Hepatocyte (in vitro differentiated cells): ENCODE measurements around the gene PRPF38B. TPM values are rescaled to one million over a fixed set of nuclear protein-coding genes. Genes with fewer than 3 reads are reported as not detected.

ENCODE experiments used
- DNase-seq: peaks from one replicate; pipeline ENCODE4 v3.0.0-alpha.2; 2016; ENCODE audit warnings: low spot score
- H2AFZ ChIP-seq: fragments of 200-600 bp; sonication (generic); 2 replicates; pipeline ENCODE4 v1.6.0; 2016; ENCODE audit warnings: antibody characterized with exemption, mild to moderate bottlenecking
- H3K27ac ChIP-seq: fragments of 200-600 bp; sonication (generic); 2 replicates; pipeline ENCODE4 v1.5.1; 2016; ENCODE audit warnings: mild to moderate bottlenecking
- H3K27me3 ChIP-seq: fragments of 200-600 bp; sonication (generic); 2 replicates; pipeline ENCODE4 v1.6.1; 2016
- H3K36me3 ChIP-seq: fragments of 200-600 bp; sonication (generic); replicated peaks from 2 replicates; pipeline ENCODE4 v1.5.1; 2016; ENCODE audit warnings: low read depth; ENCODE audit not compliant: insufficient read depth
- H3K4me1 ChIP-seq: fragments of 200-600 bp; sonication (generic); 2 replicates; pipeline ENCODE4 v1.5.1; 2016; ENCODE audit warnings: mild to moderate bottlenecking, moderate library complexity; ENCODE audit not compliant: insufficient read depth
- H3K4me2 ChIP-seq: fragments of 200-600 bp; sonication (generic); 2 replicates; pipeline ENCODE4 v1.6.0; 2016
- H3K4me3 ChIP-seq: fragments of 200-600 bp; sonication (generic); 2 replicates; pipeline ENCODE4 v1.5.1; 2016; ENCODE audit warnings: mild to moderate bottlenecking
- H3K79me2 ChIP-seq: fragments of 200-600 bp; sonication (generic); 2 replicates; pipeline ENCODE4 v1.6.0; 2017; ENCODE audit warnings: mild to moderate bottlenecking
- H3K9me2 ChIP-seq: fragments of 200-600 bp; sonication (generic); replicated peaks from 2 replicates; pipeline ENCODE4 v1.6.0; 2017; ENCODE audit warnings: mild to moderate bottlenecking; ENCODE audit not compliant: insufficient read depth
- H3K9me3 ChIP-seq: fragments of 200-600 bp; sonication (generic); 2 replicates; pipeline ENCODE4 v1.5.1; 2016; ENCODE audit warnings: low read depth, mild to moderate bottlenecking
- H4K20me1 ChIP-seq: fragments of 200-600 bp; sonication (generic); 2 replicates; pipeline ENCODE4 v1.6.0; 2016; ENCODE audit warnings: mild to moderate bottlenecking; ENCODE audit not compliant: insufficient read depth, poor library complexity, severe bottlenecking
- EZH2 ChIP-seq: fragments of 200-600 bp; sonication (generic); IDR thresholded peaks from 2 replicates; pipeline ENCODE4 v1.6.1; 2016; ENCODE audit warnings: antibody characterized with exemption, mild to moderate bottlenecking, borderline replicate concordance
- EZH2phosphoT487 ChIP-seq: fragments of 200-600 bp; sonication (generic); IDR thresholded peaks from one replicate; pipeline ENCODE4 v1.6.1; 2018; ENCODE audit warnings: antibody characterized with exemption, mild to moderate bottlenecking, low read depth, moderate library complexity; ENCODE audit not compliant: unreplicated experiment, severe bottlenecking
- WGBS: methylation state at CpG from one replicate; pipeline ENCODE4 v1.1.6; 2016; ENCODE audit warnings: low lambda C conversion rate; ENCODE audit errors: missing lambda C conversion rate; 5-methylcytosine and 5-hydroxymethylcytosine counted together
- polyA plus RNA-seq: library from polyadenylated mRNA; unstranded; fragments of >200 nt; fragmentation: Nextera tagmentation; extraction: Ambion mirVana; gene quantifications from 2 replicates; pipeline ENCODE4 v1.2.1, GENCODE V29; 2016
- total RNA-seq: library from RNA; depleted of rRNA; stranded (reverse); fragments of >200 nt; gene quantifications from 2 replicates; pipeline ENCODE4 v1.2.3, GENCODE V29; 2014
- TF ChIP-seq, protein P1 (sequence below): fragments of 200-600 bp; sonication (generic); IDR thresholded peaks from 2 replicates; pipeline ENCODE4 v1.5.1; 2016; ENCODE audit warnings: antibody characterized with exemption, mild to moderate bottlenecking; ENCODE audit not compliant: poor library complexity

PRPF38B gene
- total and polyA plus RNA-seq, 2 experiments from 2014 or later, result 26.1 to 30.1 TPM

DNA sequence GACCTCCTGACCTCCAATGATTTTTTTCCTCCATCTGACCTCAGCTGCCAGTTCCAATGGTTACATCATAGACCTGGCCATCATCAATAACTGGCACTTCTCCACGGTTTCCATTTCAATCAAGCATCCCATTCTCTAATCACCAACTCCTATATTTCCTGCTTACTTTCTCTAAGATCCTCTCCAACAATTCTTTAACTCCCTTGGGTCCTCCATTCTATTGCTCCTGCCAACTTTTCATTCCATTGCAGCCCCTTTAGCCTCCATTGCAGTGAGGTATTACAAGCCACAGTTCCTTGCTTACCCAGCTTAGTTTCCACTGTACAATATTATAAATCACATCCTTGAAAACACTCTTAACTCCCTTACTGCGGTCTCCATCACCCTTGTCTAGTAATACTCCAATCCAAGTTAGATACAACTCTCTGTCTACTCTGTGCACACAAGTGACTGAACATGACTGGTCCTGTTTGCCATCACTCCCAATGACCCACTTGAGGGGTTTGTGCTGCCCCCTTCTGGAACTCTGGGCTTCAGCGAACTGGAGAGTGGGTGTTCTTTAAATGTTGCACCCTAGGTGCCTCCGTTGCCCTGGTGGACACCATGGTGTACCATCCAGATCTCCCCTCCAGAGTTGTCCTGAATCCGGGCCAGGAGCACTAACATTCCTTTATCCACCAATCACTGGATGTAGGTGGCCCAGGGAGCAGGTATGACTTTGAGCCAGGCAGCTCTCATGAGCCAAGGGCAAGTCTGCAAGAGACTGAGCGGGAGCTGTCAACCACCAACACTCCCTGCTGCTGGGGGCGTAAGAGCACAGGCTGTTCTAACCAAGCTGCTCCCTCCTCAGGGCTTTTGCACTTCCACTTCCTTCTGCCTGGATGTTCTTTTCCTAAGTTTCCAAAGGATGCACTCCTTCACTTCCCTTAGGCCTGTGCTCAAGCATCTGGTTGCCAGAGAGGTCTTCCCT lies 16.9 kb downstream of the PRPF38B start:
- Histone ChIP-seq H3K36me3 (no peaks in the 10 kb centered on the region), H3K4me2 (no peak overlapping the region), H3K9me3 (no peaks in the 10 kb centered on the region), H3K27me3 (no peaks in the 10 kb centered on the region), H4K20me1 (no peaks in the 10 kb centered on the region), H3K79me2 (no peaks in the 10 kb centered on the region), H3K27ac (no peak overlapping the region), H3K9me2 (no peaks in the 10 kb centered on the region), H3K4me3 (no peak overlapping the region), H2AFZ (no peak overlapping the region), H3K4me1 (no peaks in the 10 kb centered on the region)
- DNase-seq, result no peak
- TF ChIP-seq EZH2phosphoT487, result no peak
- TF ChIP-seq EZH2, result no peak
- 71% methylated on average over 7 of the region's 7 CpGs for WGBS

DNA sequence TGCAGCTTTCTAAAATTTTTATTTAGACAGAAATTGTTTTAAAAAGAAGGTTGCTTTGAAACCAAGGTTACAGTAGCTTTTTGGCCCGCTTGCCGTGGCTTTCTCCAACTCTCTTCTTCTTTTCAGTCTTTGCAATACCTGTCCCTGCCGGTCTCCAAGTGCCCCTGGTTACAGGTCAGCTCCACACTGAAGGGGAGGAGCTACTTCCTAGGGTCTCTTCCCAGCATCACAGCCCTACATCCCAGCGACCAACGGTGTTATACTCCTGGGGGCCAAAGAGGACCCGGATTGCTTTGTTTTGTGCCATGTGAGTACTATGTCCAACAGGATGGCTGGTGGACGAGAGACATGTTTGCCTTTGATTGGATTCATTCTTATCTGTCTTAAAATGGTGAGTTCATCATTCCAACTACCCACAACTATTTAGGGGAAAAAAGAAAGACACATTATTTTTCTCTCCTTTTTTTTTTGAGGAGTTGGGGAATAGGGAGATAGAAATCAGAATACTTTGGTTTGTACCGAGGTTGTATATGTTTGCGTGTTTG lies 20.6 kb downstream of the PRPF38B start, which contains the start of gene FNDC7:
TSS of gene FNDC7 (plus strand) at position 303 of the 545 bp plus-strand sequence. CDS start at position 329, 26 bp downstream.
- no peak for DNase-seq
- no peak within 1 kb of the TSS for H2AFZ ChIP-seq
- no peaks in the 10 kb centered on the region for H3K9me2 ChIP-seq
- 46% methylated on average over 9 of the region's 9 CpGs for WGBS
- no peak within 1 kb of the TSS for H3K4me3 ChIP-seq
- no peaks in the 10 kb centered on the region for H3K4me1 ChIP-seq
- no peak within 1 kb of the TSS for H3K4me2 ChIP-seq
- H3K27me3 ChIP-seq, result no peaks in the 10 kb centered on the region
- H4K20me1 ChIP-seq, result no peaks in the 10 kb centered on the region
- TF ChIP-seq, protein P1, sequence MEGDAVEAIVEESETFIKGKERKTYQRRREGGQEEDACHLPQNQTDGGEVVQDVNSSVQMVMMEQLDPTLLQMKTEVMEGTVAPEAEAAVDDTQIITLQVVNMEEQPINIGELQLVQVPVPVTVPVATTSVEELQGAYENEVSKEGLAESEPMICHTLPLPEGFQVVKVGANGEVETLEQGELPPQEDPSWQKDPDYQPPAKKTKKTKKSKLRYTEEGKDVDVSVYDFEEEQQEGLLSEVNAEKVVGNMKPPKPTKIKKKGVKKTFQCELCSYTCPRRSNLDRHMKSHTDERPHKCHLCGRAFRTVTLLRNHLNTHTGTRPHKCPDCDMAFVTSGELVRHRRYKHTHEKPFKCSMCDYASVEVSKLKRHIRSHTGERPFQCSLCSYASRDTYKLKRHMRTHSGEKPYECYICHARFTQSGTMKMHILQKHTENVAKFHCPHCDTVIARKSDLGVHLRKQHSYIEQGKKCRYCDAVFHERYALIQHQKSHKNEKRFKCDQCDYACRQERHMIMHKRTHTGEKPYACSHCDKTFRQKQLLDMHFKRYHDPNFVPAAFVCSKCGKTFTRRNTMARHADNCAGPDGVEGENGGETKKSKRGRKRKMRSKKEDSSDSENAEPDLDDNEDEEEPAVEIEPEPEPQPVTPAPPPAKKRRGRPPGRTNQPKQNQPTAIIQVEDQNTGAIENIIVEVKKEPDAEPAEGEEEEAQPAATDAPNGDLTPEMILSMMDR, result no peak
- no peak for TF ChIP-seq EZH2
- no peak for TF ChIP-seq EZH2phosphoT487
- H3K79me2 ChIP-seq, result no peaks in the 10 kb centered on the region
- no peak within 1 kb of the TSS for H3K27ac ChIP-seq
- H3K9me3 ChIP-seq, result no peaks in the 10 kb centered on the region
- H3K36me3 ChIP-seq, result no peaks in the 10 kb centered on the region

DNA sequence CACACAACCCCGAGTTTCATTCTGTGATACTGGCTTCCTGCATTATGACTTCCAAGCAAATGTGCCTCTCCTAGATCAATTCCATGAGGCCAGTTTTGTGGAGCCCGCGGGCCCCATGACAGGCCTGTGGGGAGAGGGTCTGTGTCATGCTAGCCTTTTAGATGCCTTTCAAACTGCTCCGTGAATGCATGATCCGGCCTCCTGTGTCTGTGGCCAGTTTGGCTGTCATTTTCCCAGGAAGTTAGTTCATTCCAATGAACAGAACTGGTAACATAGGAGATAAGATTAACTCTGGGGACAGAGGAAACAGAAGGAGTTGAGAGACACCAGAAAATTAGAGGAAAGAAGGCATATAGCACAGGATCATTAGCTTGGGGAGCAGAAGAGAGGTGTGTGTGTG lies 23.8 kb downstream of the PRPF38B start:
- WGBS, result 78% methylated on average over 5 of the region's 5 CpGs
- H3K79me2 ChIP-seq, result no peaks in the 10 kb centered on the region
- no peak overlapping the region for H3K4me2 ChIP-seq
- H3K9me3 ChIP-seq, result no peaks in the 10 kb centered on the region
- H3K4me1 ChIP-seq, result no peaks in the 10 kb centered on the region
- no peak overlapping the region for H2AFZ ChIP-seq
- H3K4me3 ChIP-seq, result no peak overlapping the region
- no peaks in the 10 kb centered on the region for H3K27me3 ChIP-seq
- H3K27ac ChIP-seq, result no peak overlapping the region
- TF ChIP-seq, protein P1, result no peak
- no peak for TF ChIP-seq EZH2
- TF ChIP-seq EZH2phosphoT487, result no peak
- no peaks in the 10 kb centered on the region for H4K20me1 ChIP-seq
- no peaks in the 10 kb centered on the region for H3K9me2 ChIP-seq
- H3K36me3 ChIP-seq, result no peaks in the 10 kb centered on the region
- DNase-seq, result no peak
